Prostate gland (tissue), 2 donors: ENCODE measurements around the gene BCL6. TPM values are rescaled to one million over a fixed set of nuclear protein-coding genes. Genes with fewer than 3 reads are reported as not detected.

Experiments used
- DNase-seq: peaks from one replicate; pipeline ENCODE4 v3.0.0-alpha.2; 2019; ENCODE audit warnings: low spot score
- H3K27ac ChIP-seq, 2 donors: fragments of 200-600 bp; sonication (generic); 2 replicates each; pipeline ENCODE4 v1.5.1; 2017 to 2019
- H3K27me3 ChIP-seq: fragments of 200-600 bp; sonication (generic); replicated peaks from 2 replicates; pipeline ENCODE4 v1.5.1; 2019; ENCODE audit not compliant: insufficient read depth
- H3K36me3 ChIP-seq, 2 donors: fragments of 200-600 bp; sonication (generic); 1 replicate in 1 of 2; 2 replicates in 1 of 2; pipeline versions ENCODE4 v1.5.1 to v1.8.1; 2017 to 2019
- H3K4me1 ChIP-seq: fragments of 200-600 bp; sonication (generic); replicated peaks from 2 replicates; pipeline ENCODE4 v1.5.1; 2019
- H3K4me3 ChIP-seq, 2 donors: fragments of 200-600 bp; sonication (generic); 2 replicates each; pipeline ENCODE4 v1.5.1; 2017 to 2019
- H3K9me3 ChIP-seq: fragments of 200-600 bp; sonication (generic); 2 replicates; pipeline ENCODE4 v1.5.1; 2017
- POLR2A ChIP-seq: fragments of 450-650 bp; IDR thresholded peaks from one replicate; pipeline ENCODE4 v1.6.1; 2016; ENCODE audit warnings: antibody characterized with exemption, mild to moderate bottlenecking
- POLR2AphosphoS5 ChIP-seq: sonication (generic); formaldehyde crosslinking; IDR thresholded peaks from one replicate; pipeline ENCODE4 v1.6.1; 2017; ENCODE audit warnings: antibody characterized with exemption
- WGBS: methylation state at CpG from one replicate; pipeline ENCODE4 v1.1.5; 2018; 5-methylcytosine and 5-hydroxymethylcytosine counted together
- intact Hi-C: fragments of 100-400 bp; cut with DNase I; formaldehyde crosslinking; loops from one replicate; pipeline ENCODE4 v1.14.2; 2022
- total RNA-seq, 2 donors: library from RNA; depleted of rRNA; stranded (reverse); fragments of >200 nt; gene quantifications; one replicate each; pipeline ENCODE4 v1.1.0, GENCODE V29; 2016
- TF ChIP-seq, protein P1 (sequence below), 4 experiments: fragments of 200-600 bp in 2 of 4; fragments of 450-650 bp in 2 of 4; sonication (generic) in 2 of 4; IDR thresholded peaks; 1 replicate in 3 of 4; 2 replicates in 1 of 4; pipeline ENCODE4 v1.5.1; 2016 to 2019; ENCODE audit warnings: antibody characterized with exemption in 4 of 4, mild to moderate bottlenecking in 2 of 4, moderate library complexity in 2 of 4

BCL6 gene
- total RNA-seq, 2 donors from 2014 or later: 50.1 to 105 TPM

DNA sequence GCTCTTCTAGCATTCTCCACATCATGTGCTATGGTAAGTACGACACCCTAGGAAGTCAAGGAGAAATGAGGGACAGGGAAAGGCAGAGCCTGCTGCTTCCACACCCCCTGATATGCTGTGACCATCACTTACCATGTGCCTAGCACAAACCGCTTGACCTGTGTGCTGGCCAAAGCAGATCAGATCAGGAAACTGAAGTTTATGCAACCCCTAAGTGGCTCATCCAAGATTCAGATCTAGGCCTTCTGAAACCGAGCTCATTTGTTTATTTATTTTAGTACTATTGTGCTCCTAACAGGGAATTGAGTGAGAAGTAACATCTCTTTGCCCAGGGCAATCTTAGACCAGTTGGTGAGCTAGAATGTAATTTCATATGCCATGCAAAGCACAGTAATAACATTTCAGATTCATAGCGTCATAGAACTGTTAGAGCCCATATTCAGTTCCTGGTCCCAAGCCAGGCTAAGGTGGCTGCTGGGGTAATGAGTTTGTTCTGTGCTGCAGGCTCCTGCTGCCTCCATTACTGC lies 42.7 kb downstream of the BCL6 start, which contains the start of gene RTP2:
Gene RTP2, minus strand, starts transcription at position 51 of the 527 bp plus-strand sequence. CDS start 429 bp downstream, outside the sequence.
- Histone ChIP-seq H3K36me3 (no peaks in the 10 kb centered on the region), H3K4me1 (no peaks in the 10 kb centered on the region), H3K9me3 (no peaks in the 10 kb centered on the region), H3K27ac (no peak within 1 kb of the TSS), H3K4me3 (no peak within 1 kb of the TSS), H3K27me3 (peaks cover 4% of the 10 kb centered on the region)
- intact Hi-C loops: no loop called here
- DNase-seq: no peak
- 49% methylated on average over 4 of the region's 4 CpGs for WGBS
- TF ChIP-seq POLR2A (no peak), POLR2AphosphoS5 (no peak)
- TF ChIP-seq, protein P1, sequence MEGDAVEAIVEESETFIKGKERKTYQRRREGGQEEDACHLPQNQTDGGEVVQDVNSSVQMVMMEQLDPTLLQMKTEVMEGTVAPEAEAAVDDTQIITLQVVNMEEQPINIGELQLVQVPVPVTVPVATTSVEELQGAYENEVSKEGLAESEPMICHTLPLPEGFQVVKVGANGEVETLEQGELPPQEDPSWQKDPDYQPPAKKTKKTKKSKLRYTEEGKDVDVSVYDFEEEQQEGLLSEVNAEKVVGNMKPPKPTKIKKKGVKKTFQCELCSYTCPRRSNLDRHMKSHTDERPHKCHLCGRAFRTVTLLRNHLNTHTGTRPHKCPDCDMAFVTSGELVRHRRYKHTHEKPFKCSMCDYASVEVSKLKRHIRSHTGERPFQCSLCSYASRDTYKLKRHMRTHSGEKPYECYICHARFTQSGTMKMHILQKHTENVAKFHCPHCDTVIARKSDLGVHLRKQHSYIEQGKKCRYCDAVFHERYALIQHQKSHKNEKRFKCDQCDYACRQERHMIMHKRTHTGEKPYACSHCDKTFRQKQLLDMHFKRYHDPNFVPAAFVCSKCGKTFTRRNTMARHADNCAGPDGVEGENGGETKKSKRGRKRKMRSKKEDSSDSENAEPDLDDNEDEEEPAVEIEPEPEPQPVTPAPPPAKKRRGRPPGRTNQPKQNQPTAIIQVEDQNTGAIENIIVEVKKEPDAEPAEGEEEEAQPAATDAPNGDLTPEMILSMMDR (IDR thresholded peaks at IDR 0.05): no peak

DNA sequence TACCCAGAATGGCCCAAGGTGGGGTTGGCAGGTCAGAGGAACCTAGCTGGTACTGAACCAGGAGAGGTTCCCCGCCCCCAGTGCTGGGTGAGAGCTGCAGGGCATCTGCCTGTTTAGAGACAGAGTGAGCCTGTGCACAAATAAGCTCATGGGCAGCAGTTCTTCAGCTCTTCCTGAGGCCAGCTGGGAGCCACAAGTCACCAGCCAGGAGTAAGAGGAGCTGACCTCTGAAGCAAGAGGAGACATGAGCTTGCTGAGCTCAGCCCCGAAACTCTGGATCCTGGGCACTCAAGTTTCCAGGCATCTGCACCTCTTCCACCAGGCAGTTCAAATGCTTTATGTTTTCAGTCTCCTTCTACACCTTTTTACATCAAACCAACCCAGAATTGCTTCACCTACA lies 45.0 kb downstream of the BCL6 start:
- Histone ChIP-seq H3K27me3 (peaks cover 4% of the 10 kb centered on the region), H3K27ac (no peak overlapping the region), H3K9me3 (no peaks in the 10 kb centered on the region), H3K4me1 (no peaks in the 10 kb centered on the region), H3K36me3 (no peaks in the 10 kb centered on the region), H3K4me3 (no peak overlapping the region)
- WGBS: 89% methylated on average over 2 of the region's 2 CpGs
- intact Hi-C loops: no loop called here
- no peak for DNase-seq
- TF ChIP-seq POLR2A: no peak
- no peak for TF ChIP-seq POLR2AphosphoS5
- TF ChIP-seq, protein P1 (IDR thresholded peaks at IDR 0.05): no peak

DNA sequence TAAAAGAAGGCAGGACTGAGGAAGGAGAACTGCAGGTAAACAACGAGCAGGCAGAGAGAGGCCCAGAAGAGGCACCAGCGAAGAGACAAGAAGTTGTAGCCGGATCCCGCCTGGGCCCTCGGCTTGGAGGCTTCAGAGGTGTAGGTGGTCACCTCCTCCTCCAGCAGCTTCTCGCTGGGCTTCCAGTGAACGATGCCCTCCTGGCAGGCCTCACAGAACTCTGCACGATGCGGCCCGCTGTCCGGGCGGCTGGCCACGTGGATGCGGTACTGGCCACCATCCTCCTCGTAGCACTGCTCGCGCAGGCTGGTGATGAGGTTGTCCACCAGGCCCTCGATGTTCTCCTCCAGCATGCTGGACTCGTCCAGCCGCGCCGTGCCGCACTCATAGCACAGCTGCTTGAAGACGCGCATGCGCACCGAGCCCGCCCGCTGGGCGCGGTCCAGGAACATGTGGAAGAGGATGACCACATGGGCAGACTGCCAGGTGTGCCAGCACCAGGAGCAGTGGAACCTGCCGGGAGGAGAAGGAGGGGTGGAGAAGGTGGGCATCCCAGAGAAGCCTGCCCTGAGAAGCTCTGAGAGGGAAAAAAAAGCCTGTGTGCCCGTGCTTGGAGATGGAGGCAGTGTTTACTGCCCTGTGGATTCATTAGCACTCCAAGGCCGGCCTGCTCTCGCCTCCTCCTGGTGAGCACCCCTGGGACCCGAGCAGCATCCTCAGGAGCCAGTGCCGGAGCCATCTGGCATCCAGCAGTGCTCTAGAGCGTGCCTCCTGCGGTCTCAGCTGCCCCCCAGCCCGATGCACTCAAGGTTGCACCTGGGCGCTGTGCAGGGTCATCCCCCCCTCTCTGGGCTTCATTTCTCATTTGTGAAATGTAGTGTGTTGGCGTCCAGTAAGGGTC lies 46.5 kb downstream of the BCL6 start:
- DNase-seq: no peak
- Histone ChIP-seq H3K4me1 (no peaks in the 10 kb centered on the region), H3K27ac (no peak overlapping the region), H3K4me3 (no peak overlapping the region), H3K9me3 (no peaks in the 10 kb centered on the region), H3K36me3 (no peaks in the 10 kb centered on the region), H3K27me3 (peaks cover 4% of the 10 kb centered on the region)
- intact Hi-C loops: no loop called here
- WGBS: 90% methylated on average over 42 of the region's 42 CpGs
- TF ChIP-seq, protein P1 (IDR thresholded peaks at IDR 0.05): no peak
- TF ChIP-seq POLR2AphosphoS5: no peak
- TF ChIP-seq POLR2A: no peak

DNA sequence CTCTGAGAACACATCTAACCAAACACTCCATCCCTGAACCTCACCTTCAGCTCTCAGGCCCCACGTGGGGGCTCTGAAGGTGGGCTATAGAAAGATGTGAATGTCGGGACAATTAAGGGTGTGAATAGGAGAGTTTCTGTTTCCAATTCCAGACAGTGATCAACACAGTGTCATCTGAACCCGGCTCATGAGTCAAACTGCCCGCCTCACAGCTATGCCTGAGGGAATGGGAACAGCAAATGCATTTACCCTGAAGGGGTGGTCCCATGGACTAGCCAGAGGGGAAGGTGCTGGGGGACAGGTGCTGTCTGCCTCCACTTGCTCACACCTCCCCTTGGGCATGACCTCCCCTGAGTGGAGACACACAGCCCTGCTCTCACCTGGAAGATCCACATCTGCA lies 49.2 kb downstream of the BCL6 start:
- Histone ChIP-seq H3K4me1 (no peaks in the 10 kb centered on the region), H3K4me3 (no peak overlapping the region), H3K9me3 (no peaks in the 10 kb centered on the region), H3K27ac (no peak overlapping the region), H3K27me3 (peaks cover 4% of the 10 kb centered on the region), H3K36me3 (no peaks in the 10 kb centered on the region)
- intact Hi-C loops: no loop called here
- TF ChIP-seq POLR2AphosphoS5 (no peak), POLR2A (no peak)
- TF ChIP-seq, protein P1 (IDR thresholded peaks at IDR 0.05): no peak
- no peak for DNase-seq
- WGBS: 56% methylated on average over 4 of the region's 4 CpGs
